Measurements from ENCODE around the gene SCYL3.

SCYL3 gene

GRCh38 chr1:169900571-169900970, 6.9 kb upstream of the SCYL3 start:
- no peak for DNase-seq (ENCODE audit: low read depth)

- DNase-seq (ENCODE audit: low read depth) = no peak
These were observed 6.0 kb upstream of the SCYL3 start for GRCh38 chr1:169899519-169900217.

GRCh38 chr1:169896013-169896412, 2.3 kb upstream of the SCYL3 start:
- no peak for DNase-seq (ENCODE audit: low read depth)

- no peak for DNase-seq (ENCODE audit: low read depth)
These were observed 889 bp upstream of the SCYL3 start for GRCh38 chr1:169894424-169895145.

GRCh38 chr1:169892927-169893644, 610 bp downstream of the SCYL3 start:
- DNase-seq (ENCODE audit: low read depth) = no peak

- no peak for DNase-seq (ENCODE audit: low read depth)
These were observed 1.3 kb downstream of the SCYL3 start for GRCh38 chr1:169892176-169892926.

- no peak for DNase-seq (ENCODE audit: low read depth)
These were observed 2.2 kb downstream of the SCYL3 start for GRCh38 chr1:169891539-169891885.

GRCh38 chr1:169890761-169891538, 2.7 kb downstream of the SCYL3 start:
- DNase-seq (ENCODE audit: low read depth) = no peak

GRCh38 chr1:169889871-169890270, 3.8 kb downstream of the SCYL3 start:
- no peak for DNase-seq (ENCODE audit: low read depth)

GRCh38 chr1:169886931-169887330, 6.8 kb downstream of the SCYL3 start:
- no peak for DNase-seq (ENCODE audit: low read depth)

- DNase-seq (ENCODE audit: low read depth) = no peak
These were observed 7.3 kb downstream of the SCYL3 start for GRCh38 chr1:169886422-169886821.

- no peak for DNase-seq (ENCODE audit: low read depth)
These were observed 8.5 kb downstream of the SCYL3 start for GRCh38 chr1:169885207-169885606.

- no peak for DNase-seq (ENCODE audit: low read depth)
These were observed 9.1 kb downstream of the SCYL3 start for GRCh38 chr1:169884634-169885033.

GRCh38 chr1:169882039-169882511, 11.6 kb downstream of the SCYL3 start:
- no peak for DNase-seq (ENCODE audit: low read depth)

- no peak for DNase-seq (ENCODE audit: low read depth)
These were observed 14.5 kb downstream of the SCYL3 start for GRCh38 chr1:169879034-169879840.

- DNase-seq (ENCODE audit: low read depth) = no peak
These were observed 15.2 kb downstream of the SCYL3 start for GRCh38 chr1:169878498-169878897.

GRCh38 chr1:169877800-169878491, 15.8 kb downstream of the SCYL3 start:
- no peak for DNase-seq (ENCODE audit: low read depth)

- no peak for DNase-seq (ENCODE audit: low read depth)
These were observed 19.5 kb downstream of the SCYL3 start for GRCh38 chr1:169874229-169874628.

- no peak for DNase-seq (ENCODE audit: low read depth)
These were observed 20.0 kb downstream of the SCYL3 start for GRCh38 chr1:169873582-169874199.

GRCh38 chr1:169872906-169873305, 20.8 kb downstream of the SCYL3 start:
- DNase-seq (ENCODE audit: low read depth) = no peak

Data from HS-27A (cell line).